RPMI8226 (cell line): Measurements from ENCODE around the gene GSTT4.
"Not testable (repeated sequence)": the region's sequence is repeated elsewhere in the genome, so short reads cannot be mapped to it uniquely, and the experiment has no call there.

Source experiments
- DNase-seq: peaks from one replicate; pipeline ENCODE4 v3.0.0-alpha.2; 2015

GSTT4 gene

DNA sequence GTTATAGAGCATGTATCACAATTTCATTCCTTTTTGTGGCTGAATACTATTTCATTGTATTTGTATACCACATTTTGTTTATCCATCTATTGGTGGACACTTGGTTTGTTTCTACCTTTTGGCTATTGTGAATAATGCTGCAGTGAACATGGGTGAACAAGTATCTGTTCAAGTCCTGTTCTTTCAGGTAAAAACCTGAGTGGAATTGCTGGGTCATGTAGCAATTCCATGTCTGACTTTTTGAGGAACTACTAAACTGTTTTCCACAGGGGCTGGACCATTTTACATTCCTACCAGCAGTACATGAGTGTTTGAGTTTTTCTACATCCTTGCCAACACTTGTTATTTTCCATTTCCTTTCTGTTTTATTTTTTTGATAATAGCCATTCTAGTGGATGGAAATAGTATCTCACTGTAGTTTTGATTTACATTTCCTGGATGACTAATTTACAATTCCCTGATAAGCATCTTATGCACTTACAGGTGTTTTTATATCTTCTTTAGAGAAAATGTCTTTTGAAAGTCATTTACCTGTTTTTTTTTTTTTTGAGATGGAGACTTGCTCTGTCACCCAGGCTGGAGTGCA lies 18.0 kb upstream of the GSTT4 start:
- DNase-seq: no peak

DNA sequence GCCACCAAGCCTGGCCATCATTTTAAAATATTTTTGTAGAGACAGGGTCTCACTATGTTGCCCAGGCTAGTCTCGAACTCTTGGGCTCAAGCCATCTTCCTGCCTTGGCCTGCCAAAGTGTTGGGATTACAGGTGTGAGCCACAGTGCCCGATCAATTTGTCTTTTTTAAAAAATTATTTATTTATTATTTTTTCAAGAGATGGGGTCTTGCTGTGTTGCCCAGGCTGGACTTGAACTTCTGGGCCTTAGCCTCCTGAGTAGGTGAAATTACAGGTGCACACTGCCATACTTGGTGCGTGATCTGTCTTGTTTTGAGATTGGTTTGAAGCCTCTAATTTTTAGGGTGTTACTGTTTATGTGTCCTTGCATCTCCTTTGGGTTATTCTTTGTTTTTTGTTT lies 16.1 kb upstream of the GSTT4 start:
- no peak for DNase-seq

DNA sequence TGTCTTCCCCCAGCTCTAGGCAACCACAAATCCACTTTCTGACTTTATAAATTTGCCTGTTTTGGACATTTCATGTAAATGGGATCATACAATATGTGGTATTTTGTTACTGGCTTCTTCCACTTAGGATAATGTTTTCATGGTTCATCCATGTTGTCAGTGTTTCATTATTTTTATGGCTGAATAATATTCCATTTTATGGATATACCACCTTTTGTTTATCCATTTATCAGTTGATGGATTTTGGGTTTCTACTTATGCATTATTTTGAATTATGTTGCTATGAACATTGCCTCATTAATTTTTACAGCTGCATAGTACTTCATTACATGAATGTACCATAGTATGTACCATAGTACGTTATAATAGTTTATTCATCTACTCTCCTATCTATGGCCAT lies 10.9 kb upstream of the GSTT4 start:
- DNase-seq: no peak

DNA sequence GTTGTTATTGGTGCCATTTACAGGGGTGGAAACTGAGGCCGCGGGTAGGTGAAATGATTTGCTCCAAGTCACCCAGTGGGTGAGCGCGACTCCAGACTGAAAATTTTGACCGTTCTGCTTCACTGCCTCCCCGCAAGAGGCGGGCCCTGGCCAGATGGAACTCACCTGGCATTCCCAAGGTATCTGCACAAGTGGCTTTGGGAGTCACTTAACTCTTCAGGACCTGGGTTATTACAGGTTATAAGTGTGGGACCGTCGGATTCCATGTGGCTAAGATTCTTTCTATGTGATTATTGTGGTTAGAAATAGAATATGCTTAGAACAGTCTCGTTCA lies 6.4 kb upstream of the GSTT4 start:
- DNase-seq: no peak

DNA sequence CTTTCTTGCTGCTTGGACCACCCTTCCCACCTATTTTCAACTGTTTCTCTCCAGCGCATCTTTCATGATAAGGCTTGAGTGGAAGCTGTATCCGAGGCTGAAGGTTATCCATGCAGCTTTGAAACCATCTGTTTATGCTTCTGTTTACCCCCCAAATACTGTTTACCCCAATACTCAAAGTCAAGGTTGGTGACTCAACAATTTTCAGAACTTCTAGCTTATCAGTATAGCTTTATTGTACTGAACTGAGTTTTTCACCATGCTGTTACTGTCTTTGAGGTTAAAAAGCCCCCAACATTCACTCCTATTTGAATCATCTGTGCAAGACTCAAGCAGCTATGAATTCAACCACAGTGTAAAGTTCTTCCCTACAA lies 4.8 kb upstream of the GSTT4 start:
- DNase-seq: no peak

DNA sequence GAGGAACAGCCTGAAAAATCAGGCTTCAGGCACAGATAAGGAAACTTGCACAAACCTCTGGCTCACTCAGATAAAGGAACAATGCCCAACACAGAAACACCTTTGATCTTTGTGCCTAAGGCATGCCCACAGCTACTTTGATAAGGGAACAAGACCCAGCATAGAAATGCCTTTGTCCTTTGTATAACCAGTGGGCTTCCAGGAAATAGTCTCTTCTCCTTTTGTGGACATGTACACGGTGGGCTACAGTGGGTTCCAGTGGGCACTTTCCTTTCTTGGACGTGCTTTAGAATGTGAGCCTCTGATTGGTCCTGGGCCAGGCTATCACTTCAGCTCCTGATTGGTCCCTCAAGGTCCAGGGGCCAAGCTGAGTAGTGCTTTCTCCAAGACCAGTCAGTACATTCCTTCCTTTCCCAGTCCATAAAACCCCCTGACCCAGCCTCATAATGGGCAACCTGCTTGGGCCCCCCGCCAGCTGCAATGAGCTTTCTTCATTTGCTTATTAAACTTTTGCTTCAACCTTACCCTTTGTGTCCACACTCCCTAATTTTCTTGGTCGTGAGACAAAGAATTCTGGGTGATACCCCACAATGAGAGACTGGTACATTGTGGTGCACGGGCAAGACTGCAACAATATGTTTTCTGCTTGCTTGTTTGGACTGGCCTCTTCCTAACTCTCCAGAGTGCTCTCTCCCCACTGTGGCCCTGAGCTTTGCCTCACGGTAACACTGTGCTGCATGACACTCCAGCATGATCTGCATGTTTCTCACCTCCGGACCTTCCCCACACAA lies 4.2 kb upstream of the GSTT4 start:
- no peak for DNase-seq

DNA sequence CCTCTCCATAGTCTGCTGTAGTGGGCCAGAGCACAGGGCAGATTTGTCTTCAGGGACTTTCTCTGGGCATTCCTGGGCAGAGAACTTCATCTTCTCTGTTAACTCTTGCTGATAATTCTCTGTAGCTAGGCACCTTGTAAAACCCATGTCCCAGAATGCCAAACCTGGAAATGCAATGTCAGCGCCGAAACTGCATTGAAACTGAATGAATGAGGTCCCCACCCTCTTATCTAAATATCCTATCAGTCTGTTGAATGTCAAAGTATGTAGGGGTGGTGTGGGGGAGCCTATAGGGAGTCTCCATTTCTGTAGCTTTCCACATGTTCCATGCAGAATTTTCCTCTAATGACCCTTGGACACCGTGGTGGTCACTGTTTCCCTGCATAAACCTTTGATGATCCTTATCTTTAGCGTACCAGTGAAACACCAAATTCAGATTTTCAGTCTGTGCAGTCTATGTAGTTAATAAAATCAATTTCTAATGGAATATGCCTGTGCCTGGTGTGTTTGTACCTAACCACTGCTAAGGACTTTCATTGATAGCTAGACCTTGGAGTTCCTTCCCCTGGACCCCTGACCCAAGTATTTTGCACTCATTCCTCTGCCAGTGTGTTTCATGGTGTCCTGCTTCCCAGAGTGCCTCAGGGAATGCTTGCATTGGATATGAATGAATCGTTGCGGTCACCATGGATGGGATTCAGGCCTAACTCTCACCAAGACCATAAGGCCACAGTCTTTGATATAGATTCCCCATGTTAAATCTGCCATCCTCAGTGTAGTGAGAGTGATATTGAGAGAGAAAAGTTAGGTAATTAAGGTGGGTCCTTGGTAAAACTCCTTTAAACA lies 3.4 kb upstream of the GSTT4 start:
- DNase-seq: no peak

DNA sequence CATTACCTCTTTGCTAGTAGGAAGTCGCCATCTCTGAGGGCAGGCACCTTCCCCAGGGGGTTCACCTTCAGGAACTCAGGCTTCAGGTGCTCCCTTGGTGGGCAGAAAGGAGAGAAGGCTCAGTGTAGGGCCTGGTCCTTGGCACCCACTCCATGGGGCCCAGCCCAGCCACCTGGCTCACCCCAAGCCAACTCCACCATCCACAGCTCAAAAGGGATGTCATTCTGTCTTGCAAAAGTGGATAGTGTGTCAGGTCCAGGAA lies 2.7 kb upstream of the GSTT4 start:
- DNase-seq: no peak

DNA sequence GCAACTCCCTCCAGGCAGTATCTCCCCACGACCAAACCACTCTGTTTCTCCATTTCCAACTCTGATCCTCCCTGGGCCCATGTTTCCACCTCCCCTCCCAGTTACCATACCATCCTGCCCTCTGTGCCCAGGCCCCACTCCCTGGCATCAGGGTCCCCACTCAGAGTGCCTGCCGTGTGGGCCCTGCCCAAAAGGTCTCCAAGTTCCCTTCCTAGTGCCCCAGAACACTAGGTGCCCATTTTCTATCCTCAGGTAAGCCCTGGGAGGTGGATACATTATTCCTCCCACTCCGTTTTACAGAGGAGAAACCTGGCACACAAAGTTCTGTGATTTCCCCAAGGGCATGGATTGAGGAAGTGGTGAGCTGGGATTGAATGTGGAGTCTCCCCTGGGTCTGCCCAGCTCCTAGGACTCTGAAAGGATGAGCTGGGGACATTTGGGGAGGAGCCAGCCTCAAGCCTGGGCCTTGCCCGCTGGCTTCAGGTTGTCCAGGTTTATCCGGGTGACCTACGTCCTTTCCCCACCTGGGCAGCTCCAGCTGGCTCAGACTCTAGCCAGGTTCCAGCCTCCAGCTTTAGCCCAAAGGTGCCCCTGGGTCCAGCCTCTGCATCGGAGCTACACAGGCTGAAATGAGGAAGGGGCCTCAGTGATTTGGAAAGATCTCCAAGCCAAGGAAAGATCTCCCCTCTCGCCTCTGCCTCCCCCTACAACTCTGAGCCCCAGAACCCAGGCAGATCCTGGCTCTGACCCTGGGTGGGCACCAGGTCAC lies 2.2 kb upstream of the GSTT4 start:
- no peak for DNase-seq

DNA sequence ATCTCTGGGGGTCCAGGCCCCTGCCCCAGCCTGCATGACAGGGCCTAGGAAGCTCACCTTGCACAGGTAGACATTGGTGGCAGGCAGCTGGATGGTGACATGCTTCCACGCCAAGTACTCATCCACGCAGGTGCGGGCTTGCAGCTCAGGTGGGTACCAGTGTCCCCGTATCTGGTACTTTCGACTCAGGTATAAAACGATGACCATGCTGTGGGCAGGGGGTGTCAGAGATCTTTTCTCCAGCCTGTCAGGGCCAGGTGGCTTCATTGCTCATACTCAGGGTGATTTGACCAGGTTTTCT lies 1.6 kb upstream of the GSTT4 start:
- no peak for DNase-seq

DNA sequence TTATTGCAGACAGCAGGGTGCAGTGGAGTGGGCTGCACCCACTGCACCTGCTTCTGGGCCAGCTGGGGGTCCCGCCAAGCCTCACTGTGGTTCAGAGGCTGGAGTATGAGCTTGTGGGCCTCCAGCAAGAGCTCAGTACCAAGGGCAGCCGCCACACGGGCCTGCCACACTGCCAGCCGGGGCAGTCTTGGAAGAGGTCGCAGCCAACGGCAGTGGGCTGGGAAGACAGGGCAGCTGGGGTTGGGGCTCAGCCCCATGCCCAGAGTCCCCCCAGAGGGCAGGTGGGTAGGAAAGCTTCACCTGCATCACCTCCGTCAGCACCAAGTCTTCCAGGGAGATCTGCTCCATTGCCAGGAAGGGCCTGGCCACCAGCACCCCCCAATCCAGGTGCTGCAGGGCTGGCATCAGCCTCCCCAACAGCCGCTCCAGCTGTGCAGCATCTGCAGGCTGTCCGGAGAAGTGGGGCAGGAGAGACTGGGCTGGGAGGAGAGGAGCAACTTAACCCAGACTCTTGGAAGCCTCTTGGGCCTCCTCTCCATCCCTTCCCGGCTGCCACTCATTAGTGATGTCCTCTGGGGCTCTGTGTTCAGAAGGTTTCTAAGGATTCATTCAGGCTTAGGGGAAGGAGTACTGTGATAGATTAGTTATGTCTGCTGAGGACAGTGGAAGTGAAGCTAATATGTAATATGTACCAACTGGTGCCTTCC lies 1.1 kb upstream of the GSTT4 start:
- no peak for DNase-seq

DNA sequence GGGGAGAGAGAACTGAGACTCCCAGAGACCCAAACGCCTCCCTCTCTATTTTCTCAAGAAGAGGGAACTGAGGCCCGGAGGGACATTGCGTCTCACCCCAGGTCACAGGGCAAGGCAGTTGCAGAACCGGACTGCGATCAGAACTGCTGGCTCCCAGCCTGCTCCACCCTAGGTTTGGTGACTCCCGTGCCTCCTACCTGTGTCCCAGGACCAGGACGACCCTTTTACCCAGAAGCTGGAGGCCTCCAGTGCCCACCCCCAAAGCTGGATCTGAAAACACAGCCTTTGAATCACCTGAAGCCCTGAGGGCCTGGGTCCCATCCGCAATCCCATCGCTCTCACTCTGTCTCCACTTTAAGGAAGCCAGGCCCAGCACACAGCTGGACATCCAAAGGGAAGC lies 1.4 kb downstream of the GSTT4 start:
- DNase-seq: no peak

DNA sequence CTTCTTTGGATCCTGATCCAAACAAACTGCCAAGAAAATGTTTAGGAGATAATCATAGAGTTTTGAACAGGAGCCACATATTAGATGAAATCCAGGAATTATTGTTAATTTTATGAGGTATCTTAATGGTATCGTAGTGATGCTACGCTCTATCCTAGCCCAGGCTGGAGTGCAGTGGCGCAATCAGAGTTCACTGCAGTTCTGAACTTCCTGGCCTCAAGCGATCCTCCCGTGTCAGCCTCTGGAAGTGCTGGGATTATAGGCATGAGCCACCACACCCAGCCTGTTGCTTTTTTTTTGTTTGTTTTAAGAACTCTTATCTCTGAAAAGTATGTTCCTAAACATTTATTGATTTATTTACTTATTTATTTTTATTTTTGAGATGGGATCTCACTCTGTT lies 2.4 kb downstream of the GSTT4 start:
- DNase-seq: no peak

DNA sequence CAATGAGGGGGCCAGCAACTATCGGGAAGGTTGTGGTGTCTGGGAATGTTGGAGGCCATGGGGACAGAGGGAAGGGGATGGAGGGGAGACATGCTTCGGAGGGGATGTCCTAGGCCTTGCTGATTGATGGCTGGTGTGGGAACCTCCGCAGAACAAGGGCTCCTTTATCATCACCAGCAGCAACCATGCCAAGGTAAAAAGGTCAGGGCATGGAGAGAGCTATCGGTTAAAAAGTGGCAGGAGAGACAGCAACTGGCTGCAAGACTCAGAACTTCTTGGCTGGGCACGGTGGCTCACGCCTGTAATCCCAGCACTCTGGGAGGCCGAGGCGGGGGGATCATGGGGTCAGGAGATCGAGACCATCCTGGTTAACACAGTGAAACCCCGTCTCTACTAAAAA lies 3.0 kb downstream of the GSTT4 start:
- DNase-seq: no peak

DNA sequence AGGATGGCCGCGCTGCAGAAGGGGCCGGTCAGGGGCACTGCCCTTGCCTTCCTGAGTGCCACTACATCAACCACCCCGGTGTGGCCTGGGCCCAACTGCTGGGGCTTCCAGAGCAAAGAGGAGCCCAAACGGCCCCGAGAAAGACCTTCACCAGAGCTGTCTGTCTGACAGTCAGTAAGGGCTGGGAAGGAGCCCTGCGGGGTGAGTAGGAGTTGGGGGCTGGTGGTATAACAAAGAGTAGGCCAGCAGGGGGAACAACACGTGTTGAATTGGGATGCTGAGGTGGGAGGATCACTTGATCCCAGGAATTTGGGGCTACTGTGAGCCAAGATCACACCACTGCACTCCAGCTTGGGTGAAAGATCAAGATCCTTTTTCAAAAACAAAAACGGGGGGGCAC lies 3.9 kb downstream of the GSTT4 start:
- DNase-seq: no peak

DNA sequence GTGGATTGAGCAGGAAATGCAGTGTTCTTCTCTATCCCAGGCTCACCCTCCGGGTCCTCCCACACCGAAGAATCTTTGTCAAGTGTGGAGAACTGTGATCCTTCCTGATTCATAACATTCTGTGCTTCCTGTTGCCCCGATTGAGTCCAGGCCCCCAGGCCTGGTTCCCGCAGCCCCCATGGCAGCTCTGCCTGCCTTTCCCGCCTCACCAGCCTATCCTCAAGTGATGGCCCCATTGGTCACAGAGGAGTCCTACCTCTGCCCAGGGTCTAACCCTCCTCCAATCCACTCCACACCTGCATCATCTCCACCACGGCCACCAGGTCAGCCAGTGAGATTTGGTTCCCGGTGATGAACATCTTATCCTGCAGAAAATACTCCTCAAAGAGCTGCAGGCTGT lies 5.5 kb downstream of the GSTT4 start:
- not testable (repeated sequence) for DNase-seq

DNA sequence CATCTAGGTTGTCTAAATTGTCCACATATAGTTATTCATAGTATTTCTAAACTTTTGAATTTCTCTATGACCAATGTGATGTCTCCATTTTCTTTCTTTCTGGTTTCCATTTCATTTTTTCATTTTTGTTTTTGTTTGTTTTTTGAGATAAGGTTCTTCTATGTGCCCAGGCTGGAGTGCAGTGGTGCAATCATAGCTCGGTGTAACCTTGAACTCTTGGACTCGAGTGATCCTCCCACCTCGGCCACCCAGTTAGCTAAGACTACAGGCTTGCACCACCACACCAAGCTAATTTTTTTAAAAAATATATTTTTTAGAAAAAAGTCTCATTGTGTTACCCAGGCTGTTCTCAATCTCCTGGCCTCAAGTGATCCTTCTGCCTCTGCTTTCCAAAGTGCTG lies 8.2 kb downstream of the GSTT4 start:
- no peak for DNase-seq

DNA sequence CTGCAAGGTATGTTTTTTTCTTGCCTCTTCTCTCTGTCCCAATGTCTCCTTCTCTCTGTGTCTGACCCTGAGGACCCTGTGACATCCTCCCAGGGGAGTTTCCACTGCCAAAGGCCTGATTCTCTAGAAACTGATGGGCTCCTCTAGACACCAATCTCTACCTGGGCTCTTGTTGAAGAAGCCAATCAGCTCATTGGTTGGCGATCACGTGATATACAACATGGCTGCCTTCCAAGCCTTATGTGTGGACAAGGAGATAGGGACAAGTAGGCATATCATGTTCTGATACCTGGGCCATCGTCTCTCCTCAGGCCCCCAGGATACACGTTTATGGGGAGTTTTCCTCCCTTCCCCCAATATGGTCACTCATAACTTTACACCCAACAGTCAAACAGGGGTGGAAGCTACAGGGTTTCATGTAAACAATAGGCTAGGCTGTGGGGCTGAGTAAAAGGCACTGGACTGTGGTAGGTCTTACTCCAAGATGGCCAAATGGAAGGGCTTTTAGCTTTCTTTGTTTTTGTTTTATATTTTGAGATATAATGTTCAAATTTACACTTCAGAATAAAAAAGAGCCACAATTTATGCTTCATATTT lies 11.6 kb downstream of the GSTT4 start:
- DNase-seq: not testable (repeated sequence)

DNA sequence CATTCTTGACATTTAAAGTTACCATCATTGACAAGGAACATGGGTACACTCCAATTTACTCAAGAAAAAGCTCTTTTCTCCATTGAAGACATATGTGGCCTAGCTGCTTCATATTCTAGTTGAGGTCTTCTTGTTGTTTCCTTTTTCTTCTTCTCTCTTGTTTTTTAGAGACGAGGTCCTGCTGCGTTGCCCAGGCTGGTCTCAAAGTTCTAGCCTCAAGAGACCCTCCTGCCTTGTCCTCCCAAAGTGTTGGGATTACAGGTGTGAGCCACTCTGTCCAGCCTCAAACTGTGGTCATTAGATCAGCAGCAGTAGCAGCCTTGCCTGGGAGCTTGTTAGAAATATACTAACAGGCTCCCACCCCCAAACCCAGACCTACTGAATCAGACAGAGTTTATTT lies 12.2 kb downstream of the GSTT4 start:
- DNase-seq: not testable (repeated sequence)

DNA sequence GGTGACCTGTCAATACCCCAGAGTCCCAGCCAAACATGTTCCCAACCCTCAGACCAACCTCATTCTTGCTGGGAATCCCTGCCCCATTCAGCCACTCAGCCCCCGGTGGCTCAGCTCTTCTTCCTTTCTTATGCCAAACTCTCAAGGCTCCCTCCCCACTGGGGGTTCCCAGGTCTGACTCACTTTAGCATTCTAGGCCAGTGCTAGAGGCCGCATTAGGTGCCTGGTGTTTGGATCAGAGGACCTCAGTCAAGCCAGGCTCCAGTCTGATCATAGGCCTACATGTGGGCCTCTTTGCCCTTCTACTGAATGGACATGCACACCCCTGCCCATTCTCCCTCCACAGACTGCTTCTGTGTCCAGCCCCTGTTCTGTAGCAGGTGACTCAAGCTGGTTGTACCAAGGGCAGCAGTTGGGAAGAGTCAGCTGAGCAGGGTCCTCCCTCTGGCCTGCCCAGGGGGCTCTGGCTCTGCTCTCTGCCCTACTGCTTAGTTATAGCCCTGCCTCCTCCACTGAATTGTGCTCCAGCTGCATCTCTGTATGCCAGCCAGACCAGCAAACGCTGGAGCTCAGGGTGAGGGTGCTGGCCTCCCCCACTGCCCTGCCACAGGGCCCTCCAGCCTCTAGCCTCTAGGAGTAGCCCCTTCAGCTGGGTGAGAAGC lies 15.5 kb downstream of the GSTT4 start:
- not testable (repeated sequence) for DNase-seq

DNA sequence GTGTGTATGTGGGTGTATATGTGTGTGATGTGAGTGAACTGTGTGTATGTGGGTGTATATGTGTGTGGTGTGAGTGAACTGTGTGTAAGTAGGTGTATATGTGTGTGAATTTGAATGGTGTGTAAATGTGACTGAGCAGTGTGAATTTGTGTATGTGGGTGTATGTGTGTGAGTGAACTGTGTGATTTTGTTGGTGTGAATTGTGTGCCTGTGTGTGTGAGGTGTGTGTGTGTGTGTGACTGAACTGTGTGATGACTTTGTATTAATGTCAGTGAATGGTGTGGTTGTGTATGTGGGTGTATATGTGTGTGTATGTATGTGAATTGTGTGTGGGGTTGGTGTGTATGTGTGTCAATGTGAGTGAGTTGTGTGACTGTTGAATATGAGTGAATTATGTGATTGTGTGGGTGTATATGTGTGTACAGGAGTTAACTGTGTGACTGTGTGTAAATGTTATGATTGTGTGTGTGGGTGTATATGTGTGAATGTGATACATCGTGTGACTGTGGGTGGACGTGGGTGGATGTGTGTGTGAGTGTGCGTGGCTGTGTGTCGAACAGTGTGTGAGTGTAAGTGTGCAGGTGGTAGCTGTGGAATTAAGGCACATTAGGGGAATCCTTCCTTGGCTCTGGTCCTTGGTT lies 18.6 kb downstream of the GSTT4 start:
- not testable (repeated sequence) for DNase-seq

DNA sequence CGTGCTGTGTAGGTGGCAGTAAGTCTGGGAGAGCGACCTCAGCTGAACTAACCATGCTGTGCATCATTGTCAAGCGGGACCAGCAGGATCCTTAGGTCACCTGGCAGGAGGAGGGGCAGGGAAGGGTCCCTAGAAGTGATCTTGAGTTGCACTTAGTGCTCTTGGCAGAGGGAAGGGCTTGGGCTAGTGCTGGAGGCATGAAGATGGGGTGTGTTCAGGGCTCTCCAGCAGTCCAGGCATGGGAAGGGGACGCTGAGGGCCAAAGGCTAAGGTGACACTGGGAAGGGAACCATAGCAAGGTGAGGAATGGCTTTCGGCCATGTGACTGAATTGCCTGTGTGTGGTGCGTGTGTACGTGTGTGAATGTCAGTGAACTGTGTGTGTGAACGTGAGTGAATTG lies 19.2 kb downstream of the GSTT4 start:
- not testable (repeated sequence) for DNase-seq
